ENCODE results near the gene NR4A3.

The NR4A3 gene

DNA sequence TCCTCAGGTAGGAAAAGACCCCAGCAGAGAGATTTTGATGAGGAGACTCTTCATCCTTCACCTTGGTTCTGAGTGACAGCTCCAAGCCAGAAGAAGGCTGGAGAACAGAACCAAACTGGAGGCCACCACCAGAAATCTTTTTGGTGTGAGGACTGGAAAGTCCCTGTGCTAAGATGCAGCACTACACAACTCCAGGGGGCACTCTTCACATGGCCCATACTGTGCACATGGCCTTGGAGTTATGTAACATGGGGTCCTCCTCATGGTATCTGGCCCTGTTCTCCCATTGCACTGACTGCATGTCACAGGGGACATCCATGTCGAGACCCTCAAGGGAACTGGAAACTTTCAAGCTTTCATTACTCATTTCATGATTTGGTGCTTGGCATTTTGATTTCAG is 67.4 kb downstream of the NR4A3 start:
- no peak for DNase-seq

DNA sequence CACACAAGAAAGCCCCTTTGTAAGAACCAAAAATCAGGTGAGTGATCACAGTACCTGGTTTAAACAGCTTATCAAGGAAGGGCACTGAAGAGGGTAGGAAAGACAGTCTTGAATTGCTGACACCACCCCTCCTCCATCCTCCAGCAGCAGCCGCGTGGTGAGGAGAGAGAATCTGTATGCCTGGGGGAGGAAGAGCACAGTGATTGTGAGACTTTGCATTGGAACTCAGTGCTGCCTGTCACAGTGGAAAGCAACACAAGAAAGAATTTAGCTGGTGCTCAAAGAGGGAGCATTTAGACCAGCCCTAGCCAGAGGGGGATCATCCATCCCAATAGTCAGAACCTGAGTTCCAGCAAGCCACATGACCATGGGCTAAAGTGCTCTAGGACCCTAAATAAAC is 73.1 kb downstream of the NR4A3 start:
- no peak for DNase-seq

DNA sequence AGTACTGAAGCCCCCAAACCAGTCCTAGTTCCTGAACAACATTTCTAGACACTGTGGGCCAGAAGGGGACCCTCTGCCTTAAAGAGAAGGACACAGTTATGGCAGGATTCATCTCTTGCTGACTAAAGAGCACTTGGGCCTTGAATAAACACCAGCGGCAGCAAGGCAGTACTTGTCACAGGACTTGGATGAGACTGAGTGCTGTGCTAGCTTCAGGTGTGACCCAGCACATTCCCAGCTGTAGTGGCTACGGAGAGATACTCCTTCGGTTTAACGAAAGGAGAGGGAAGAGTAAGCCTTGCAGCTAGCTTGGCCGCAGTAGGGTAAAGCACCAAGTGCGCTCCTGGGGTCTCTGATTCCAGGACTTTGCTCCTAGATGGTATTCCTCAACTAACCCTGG is 73.8 kb downstream of the NR4A3 start:
- DNase-seq, result no peak

DNA sequence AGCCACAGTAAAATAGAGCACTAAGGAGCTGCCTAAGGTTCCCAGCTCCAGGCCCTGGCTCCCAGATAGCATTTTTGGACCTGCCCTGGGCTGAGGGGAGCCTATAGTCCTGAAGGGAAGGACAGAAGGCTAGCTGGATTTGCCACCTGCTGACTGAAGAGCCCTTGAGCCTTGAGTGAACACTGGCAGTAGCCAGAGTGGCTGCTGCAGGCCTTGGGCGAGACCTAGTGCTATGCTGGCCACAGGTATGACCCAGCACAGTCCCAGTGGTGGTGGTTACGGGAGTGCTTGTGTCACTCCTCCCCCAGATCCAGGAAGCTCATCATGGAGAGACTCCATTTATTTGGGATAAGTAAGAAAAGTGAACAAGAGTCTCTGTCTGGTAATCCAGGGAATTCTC is 74.4 kb downstream of the NR4A3 start:
- DNase-seq, result no peak

DNA sequence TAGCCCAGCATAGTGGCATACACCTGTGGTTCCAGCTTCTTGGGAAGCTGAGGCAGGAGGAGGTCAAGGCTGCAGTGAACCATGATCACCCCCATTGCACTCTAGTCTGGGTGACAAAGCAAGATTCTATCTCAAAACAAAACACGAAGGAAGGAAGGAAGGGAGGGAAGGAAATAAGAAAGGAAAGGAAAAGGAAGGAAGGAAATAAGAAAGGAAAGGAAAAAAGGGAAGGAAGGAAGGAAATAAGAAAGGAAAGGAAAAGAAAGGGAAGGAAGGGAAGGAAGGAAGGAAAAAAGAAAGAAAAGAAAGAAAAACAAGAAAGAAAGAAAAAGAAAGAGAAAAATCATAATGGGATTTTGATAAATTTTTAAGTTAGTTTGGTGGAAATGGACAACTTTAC is 81.7 kb downstream of the NR4A3 start:
- no peak for DNase-seq

DNA sequence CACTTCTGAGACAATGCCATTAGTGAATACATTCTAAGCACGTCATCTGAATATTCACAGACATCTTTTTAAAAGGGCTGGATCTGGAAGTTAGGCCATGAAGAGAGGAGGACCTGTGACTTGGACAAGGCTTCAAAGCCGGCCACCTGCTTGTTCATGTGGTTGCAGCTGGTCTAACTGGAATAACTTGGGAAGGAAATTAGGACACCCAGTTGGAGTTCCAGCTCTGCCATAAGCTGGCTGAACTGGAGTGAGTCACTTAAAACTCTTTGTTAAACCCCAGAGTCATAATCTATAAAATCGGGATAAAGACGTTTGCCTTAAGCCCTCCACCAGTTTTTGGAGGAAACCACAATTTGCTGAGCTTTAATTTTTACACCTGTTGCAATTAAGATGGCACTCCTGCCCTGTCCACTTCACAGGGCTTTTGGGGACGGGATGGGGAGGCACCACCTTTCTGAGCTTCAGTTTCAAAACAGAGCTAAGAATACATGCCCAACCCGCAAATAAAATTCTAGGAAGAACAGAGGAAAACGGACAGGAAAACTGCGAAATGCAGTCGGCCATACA is 84.2 kb downstream of the NR4A3 start:
- no peak for DNase-seq

DNA sequence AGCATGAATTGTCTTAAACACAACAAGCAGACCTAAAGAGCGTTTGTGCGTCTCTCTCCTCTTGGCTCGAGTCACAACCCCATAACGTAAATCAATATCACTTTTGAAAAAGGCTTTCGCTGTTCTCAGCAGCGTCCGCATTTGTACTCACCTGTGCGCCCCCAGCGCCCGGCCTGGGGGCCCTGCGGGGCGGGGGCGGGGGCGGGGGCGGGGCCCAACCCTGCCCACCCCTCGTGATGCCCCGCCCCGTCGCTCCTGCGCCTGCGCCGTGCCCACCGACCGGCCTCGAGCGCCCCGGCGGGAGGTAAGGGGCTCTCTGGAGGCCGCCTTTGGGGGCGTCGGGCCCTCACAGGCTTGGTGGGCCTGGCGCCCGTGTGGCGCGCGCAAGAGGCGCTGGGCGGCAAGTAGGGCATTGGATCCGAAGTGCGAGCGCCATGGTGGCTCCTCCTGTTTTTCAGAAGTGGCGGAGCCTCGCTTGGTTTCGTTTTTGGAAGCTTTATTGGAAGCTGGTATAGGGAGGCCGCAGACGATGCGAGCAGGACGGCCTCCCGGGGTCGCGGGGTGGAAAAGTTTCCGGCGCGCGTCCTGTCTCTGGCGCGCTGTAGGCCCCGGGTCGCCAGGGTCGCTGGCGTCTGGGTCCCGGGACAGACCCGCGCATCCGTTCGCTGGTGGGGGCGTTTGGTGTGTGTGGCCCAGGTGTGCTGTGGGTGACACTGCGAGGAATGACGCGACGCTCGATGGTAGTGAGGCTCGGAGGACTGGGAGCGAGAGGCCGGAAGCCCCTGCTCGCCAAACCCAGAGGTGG is 84.9 kb downstream of the NR4A3 start, which contains the start of gene STX17:
STX17 (plus strand) TSS at position 252 of the 805 bp plus-strand sequence. CDS start 8,586 bp downstream, outside the sequence.
- peak; percentile 78 for DNase-seq

DNA sequence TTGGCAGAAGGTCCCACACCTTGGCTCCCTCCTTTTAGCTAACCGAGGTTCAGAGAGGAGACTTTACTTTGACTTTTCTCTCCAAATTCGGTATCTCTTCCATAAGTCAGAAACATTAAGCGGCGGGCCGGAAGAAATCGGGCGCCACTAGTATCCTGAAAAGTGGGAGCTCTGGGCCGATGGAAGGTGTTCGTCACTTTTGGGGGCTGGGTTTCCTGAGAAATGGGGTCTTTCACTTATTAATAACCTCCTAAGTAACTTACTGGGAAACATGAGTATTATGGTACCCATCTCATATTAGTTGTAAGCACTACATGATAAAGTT is 85.5 kb downstream of the NR4A3 start:
- no peak for DNase-seq

DNA sequence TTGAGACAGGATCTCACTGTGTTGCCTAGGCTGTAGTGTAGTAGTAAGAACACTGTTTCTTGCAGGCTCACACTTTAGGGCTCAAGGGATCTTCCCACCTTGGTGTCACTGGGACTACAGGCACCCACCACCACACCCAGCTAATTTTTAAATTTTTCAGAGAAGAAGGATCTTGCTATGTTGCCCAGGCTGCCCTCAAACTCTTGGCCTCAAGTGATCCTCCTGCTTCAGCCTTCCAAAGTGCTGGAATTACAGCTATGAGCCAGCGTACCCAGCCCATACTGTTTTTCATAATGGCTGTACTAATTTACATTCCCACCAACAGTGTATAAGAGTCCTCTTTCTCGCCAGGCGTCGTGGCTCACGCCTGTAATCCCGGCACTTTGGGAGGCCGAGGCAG is 89.9 kb downstream of the NR4A3 start:
- DNase-seq, result no peak

Measured in activated T-cell treated with anti-CD3 and anti-CD28 coated beads for 4 hours (primary cell).